Measurements from ENCODE around the gene DUSP2.

GRCh38 chr2:96145848-96146152 lies 560 bp upstream of the DUSP2 start:
- TF ChIP-seq ELF4 (IDR thresholded peaks at IDR 0.05) (no peak), FOXA1 (IDR thresholded peaks at IDR 0.05) (no peak), TARDBP (IDR thresholded peaks at IDR 0.05) (no peak), HDGF (IDR thresholded peaks at IDR 0.05; ENCODE audit: borderline replicate concordance) (no peak), LEF1 (IDR thresholded peaks at IDR 0.05; ENCODE audit: borderline replicate concordance) (no peak), NFRKB (IDR thresholded peaks at IDR 0.05) (no peak), BHLHE40 (IDR thresholded peaks at IDR 0.05; ENCODE audit: borderline replicate concordance) (no peak), ARNT (IDR thresholded peaks at IDR 0.05) (no peak), L3MBTL2 (conservative IDR thresholded peaks at IDR 0.05) (no peak)

All from HEK293T (cell line).